CD1c-positive myeloid dendritic cell (primary cell): ENCODE measurements around the gene PRDM8.
A peak's percentile ranks its signal among the peaks of the same experiment; 100 is the strongest.
"Not testable (repeated sequence)": the region's sequence is repeated elsewhere in the genome, so short reads cannot be mapped to it uniquely, and the experiment has no call there.

Experiments used
- DNase-seq: peaks from one replicate; pipeline ENCODE4 v3.0.0-alpha.2; 2016; ENCODE audit errors: extremely low spot score

Gene PRDM8

DNA sequence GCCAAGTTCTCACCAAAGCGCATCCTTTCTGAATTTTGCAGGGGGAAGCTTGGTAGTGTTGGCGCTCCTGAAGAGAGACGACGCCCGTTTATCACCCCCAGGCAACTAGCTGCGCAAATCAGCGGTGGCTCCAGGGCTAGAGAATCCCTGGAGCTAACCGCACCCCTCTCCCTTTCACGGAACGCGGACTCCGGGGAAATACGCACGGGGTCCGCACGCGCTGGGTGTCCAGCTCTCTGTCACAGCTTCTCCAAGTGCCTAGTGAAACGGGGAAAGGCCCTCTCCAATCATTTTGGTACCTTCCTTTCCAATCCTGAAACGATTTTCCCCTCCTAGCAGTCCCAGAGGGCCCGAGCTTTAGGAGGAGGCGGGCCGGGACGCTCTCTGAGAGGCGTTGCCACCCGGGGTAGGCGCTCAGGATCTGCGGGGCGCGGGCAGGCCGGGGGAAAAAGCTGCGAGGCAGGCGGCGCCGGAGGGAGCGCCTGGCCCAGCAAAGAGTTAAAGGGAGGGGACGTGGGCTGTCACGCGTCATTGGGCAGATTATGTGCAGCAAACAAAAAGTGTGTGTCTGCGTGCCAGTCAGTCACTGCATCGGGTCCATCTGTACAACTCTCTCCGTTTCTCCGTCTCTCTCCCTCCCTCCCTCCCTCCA lies at the start of gene PRDM8:
Gene PRDM8, plus strand, starts transcription at position 582 of the 652 bp plus-strand sequence. CDS start 2,578 bp downstream, outside the sequence.
- DNase-seq: no peak

- DNase-seq: no peak
These were observed 46.7 kb upstream of the PRDM8 start for GRCh38 chr4:80150387-80151180.

- DNase-seq: no peak
These were observed 45.3 kb upstream of the PRDM8 start for GRCh38 chr4:80151981-80152380.

- no peak for DNase-seq
These were observed 43.3 kb upstream of the PRDM8 start for GRCh38 chr4:80153874-80154544.

DNA sequence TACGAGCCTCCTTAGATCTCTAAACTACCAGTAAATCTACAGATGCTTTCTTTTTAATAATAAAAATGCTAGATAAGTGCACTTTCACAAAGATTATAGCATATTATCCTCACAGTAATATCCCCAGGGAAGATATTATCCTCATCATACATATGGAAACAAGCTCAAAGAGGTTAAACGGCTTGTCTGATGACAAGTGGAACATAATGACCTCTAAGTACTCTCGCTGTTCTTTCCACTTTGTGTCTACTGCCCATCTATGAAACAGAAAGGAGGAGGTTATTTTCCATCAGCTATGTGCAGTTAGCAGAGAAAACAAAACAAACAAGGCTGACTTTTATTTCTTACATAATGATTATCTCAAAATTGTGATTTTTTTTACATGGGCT lies 42.8 kb upstream of the PRDM8 start:
- no peak for DNase-seq

- DNase-seq: peak; percentile 34
These were observed 41.9 kb upstream of the PRDM8 start for GRCh38 chr4:80155316-80155982.

GRCh38 chr4:80156410-80156809 lies 40.9 kb upstream of the PRDM8 start:
- no peak for DNase-seq

- no peak for DNase-seq
These were observed 35.8 kb upstream of the PRDM8 start for GRCh38 chr4:80161413-80162058.

- no peak for DNase-seq
These were observed 34.9 kb upstream of the PRDM8 start for GRCh38 chr4:80162418-80162817.

- DNase-seq: no peak
These were observed 31.4 kb upstream of the PRDM8 start for GRCh38 chr4:80165855-80166254.

DNA sequence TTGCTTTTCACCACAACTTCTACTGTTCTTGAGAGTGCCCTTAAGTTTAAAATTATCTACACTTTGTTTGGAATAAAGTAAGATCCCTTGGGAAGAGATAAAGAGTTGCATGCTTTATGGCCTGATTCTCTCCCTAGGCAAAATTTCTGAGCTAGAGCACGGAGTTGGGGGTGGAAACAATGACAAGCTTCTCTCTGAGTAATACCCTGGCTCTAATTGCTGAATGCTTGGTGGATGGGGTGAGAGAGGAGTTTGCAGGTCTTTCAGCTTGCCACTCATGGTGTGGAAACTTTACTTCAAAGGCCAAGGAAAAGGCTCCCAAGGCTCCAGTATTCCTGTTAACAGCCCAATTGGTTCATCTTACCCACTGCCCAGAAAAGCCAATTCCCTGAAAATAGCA lies 26.1 kb upstream of the PRDM8 start:
- DNase-seq: no peak

DNA sequence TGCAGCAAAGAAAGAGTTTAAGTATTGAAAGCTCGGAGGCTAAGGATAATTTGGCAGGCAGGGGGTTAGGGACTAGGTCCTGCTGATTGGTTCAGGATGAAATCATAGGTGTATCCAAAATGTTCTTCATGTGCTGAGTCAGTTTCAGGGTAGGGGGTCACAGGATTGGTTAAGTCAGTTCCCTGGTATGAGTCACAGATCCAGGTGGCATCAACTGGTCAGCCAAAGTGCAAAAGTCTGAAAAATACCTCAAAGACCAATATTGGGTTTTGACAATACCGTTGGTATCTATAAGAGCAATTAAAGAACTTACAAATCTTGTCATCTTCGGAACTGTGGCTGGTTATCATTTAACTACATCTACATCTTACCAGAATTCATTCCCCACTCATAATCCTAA lies 25.6 kb upstream of the PRDM8 start:
- DNase-seq: no peak

DNA sequence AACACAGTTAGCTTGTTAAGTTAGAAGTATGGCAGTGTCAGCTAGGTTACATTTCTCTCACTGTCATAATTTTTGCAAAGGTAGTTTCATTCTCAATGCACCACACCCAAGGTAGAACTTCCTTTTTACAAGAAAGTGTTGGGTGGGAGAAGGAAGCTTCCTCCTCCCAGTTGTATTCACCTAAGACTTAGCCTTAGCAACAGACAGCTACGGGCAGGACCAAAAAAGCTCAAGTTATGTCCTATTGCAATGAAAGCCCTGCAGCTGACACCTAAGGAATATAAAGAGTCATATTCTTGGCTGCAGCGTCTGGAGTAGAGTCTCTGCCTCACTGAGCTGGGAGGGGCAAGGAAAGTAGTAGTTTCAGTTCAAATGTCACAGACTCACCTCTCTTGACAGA lies 25.1 kb upstream of the PRDM8 start:
- DNase-seq: no peak

DNA sequence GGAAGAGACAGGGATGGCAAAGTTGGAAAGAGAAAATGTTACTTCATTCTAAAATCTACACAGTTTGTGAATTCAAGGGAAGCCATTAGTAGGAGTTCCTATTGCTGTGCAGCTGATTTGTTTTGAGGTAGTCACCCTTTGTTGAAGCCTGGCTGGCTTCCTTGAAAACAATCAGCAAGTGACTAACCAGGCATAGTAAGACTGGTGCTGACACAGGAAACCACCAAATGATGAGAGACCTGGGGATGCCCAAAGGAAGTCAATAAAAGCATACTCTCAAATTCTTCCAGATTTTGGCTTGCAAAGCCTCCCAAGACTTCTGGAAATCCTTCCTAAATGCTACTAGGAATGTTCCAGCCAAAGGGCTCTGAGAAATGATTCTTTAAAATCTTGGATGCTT lies 23.9 kb upstream of the PRDM8 start:
- peak; percentile 14 for DNase-seq

DNA sequence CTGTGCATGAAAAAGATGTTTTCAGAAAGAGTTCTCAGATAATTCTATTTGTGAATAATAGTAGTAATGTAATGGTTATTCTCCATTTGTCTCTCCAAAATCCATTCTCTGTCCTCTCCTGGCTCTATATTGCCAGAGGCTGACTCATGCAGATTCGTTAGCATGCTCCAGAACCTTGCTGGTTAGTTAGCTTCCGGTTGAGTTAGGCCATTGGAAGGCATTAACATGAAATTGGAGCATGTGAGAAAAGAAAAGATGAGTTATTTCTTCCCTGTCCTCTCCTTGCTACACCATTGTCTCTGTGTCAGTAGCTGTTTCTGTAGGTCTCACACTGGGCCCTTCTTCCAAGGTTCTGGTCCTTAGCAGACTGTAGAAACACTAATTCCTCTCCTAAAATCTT lies 23.5 kb upstream of the PRDM8 start:
- no peak for DNase-seq

GRCh38 chr4:80177793-80178192 lies 19.5 kb upstream of the PRDM8 start:
- DNase-seq: not testable (repeated sequence)

GRCh38 chr4:80178964-80179363 lies 18.3 kb upstream of the PRDM8 start:
- no peak for DNase-seq

DNA sequence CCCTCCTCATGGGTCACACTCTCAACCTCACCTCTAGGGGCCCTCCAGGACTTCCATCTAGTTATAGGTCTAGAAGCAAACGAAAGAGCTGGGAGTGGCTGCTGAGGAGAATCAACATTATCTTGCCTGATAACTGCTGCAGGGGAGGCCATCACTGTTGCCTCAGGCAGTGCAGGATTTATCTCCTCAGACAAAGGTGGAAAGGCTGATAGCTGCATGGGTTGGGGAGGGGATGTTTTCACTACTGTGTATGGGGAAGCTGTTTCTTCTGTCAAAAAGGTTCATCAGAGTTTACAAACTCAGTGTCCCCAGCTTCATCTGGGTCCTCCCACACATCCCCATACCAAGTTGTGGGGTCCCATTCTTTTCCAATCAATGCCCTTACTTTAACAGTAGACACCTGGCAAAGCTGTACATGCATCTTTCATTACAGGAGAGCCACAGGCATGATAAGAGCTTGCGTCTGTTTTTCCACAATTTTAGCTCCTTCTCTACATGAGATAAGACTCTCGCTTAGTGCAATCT lies 17.6 kb upstream of the PRDM8 start:
- DNase-seq: no peak

DNA sequence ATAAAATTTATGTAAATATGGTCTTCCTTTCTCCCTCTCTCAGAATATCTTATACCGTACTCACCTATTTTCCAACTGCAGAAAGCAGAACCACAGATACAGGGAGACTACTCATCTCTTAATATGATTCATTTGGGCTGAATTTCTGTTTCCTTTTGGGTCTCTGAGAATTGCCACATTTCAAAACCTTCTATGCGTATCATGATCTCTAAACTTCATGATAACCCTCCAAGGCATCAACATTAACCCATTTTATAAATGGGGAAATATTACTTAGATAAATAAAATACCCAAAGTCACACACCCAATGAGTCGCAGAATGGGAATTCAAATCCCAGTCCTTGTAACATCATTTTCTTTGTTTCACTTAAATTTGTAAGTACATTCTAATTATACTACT lies 16.6 kb upstream of the PRDM8 start:
- no peak for DNase-seq

- no peak for DNase-seq
These were observed 15.0 kb upstream of the PRDM8 start for GRCh38 chr4:80182237-80182866.
